ENCODE results near the gene SMYD2.

Gene SMYD2

DNA sequence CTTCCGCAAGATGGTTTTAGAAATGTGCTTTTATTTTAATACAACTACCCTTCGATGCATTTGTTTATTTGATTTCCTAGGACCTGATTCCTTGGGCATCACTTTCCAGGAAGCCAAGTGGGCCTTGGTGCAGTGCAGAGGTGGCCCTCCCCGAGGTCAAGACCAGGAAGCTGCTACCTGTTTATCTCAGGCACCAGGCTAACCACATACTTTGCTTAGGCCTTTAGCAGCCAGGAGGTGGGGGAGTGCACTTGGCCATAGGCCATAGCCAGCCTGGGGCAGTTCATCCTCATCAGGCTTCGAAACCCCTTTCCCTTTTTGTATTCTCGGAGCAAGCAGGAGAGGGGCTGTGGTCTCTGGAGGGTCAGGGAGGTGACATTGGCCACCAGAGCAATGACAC is 45.4 kb downstream of the SMYD2 start:
- H3K4me1 ChIP-seq (ENCODE audit: insufficient read depth, low read length) = 0 out of 2 replicates have a peak, but pooled peaks cover 3% of the 10 kb centered on the region
- no peaks in the 10 kb centered on the region for H3K9me3 ChIP-seq (ENCODE audit: insufficient read depth, low read depth, low read length)
- no peak overlapping the region for H3K27ac ChIP-seq (ENCODE audit: low read length)
- no peak overlapping the region for H3K9ac ChIP-seq (ENCODE audit: low read depth, low read length)
- no peak overlapping the region for H3K4me3 ChIP-seq (ENCODE audit: low read length)
- H3K36me3 ChIP-seq (ENCODE audit: insufficient read depth, low read depth, low read length) = no peaks in the 10 kb centered on the region; the same call in 1 of the 2 replicates
- no peaks in the 10 kb centered on the region for H3K27me3 ChIP-seq (ENCODE audit: insufficient read depth, low read length)

- no peak overlapping the region for H3K9ac ChIP-seq (ENCODE audit: low read depth, low read length)
- H3K27ac ChIP-seq (ENCODE audit: low read length) = no peak overlapping the region
- H3K9me3 ChIP-seq (ENCODE audit: insufficient read depth, low read depth, low read length) = no peaks in the 10 kb centered on the region
- no peak overlapping the region for H3K4me3 ChIP-seq (ENCODE audit: low read length)
- H3K4me1 ChIP-seq (ENCODE audit: insufficient read depth, low read length) = no peaks in the 10 kb centered on the region
- H3K27me3 ChIP-seq (ENCODE audit: insufficient read depth, low read length) = no peaks in the 10 kb centered on the region
- H3K36me3 ChIP-seq (ENCODE audit: insufficient read depth, low read depth, low read length) = no peaks in the 10 kb centered on the region; the same call in 1 of the 2 replicates
Observed at GRCh38 chr1:214327514-214327913, 46.6 kb downstream of the SMYD2 start.

DNA sequence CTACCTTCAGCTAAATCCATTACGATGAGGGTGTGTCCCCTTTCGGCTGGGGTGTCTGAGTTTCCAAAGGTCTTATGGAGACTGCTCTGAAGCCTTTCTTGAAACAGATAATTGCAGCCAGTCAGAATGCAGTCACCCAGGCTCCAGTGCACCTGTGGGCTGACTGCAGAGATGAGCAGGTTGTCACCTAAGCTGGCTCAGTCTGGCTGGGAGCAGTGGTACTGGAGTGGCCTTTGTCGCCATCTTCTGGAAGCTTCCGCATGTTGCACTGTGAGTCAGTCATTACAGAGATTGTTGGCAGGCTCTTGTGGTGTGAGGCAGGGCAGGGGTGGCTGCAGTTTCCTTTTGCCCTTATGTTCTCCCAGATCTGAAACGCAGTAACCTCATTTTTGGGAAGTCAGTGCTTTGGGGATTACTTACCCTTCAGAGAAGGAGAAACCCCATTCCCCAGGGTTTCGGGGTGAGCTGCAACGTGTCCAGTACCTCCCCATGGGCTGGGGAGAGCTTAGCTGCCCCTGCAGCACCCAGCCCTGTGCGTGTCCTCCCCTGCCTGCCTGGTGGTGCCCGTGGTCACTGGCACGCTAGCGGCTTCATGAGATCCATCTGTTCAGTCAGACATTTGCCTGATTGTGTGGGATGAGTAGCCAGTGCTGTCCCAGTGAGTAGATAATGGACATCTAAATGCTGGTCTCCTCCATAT is 48.0 kb downstream of the SMYD2 start:
- no peaks in the 10 kb centered on the region; the same call in 1 of the 2 replicates for H3K4me1 ChIP-seq (ENCODE audit: insufficient read depth, low read length)
- no peaks in the 10 kb centered on the region; the same call in 1 of the 2 replicates for H3K36me3 ChIP-seq (ENCODE audit: insufficient read depth, low read depth, low read length)
- H3K27ac ChIP-seq (ENCODE audit: low read length) = no peak overlapping the region
- H3K9ac ChIP-seq (ENCODE audit: low read depth, low read length) = no peak overlapping the region
- H3K27me3 ChIP-seq (ENCODE audit: insufficient read depth, low read length) = no peaks in the 10 kb centered on the region
- no peaks in the 10 kb centered on the region for H3K9me3 ChIP-seq (ENCODE audit: insufficient read depth, low read depth, low read length)
- no peak overlapping the region for H3K4me3 ChIP-seq (ENCODE audit: low read length)

DNA sequence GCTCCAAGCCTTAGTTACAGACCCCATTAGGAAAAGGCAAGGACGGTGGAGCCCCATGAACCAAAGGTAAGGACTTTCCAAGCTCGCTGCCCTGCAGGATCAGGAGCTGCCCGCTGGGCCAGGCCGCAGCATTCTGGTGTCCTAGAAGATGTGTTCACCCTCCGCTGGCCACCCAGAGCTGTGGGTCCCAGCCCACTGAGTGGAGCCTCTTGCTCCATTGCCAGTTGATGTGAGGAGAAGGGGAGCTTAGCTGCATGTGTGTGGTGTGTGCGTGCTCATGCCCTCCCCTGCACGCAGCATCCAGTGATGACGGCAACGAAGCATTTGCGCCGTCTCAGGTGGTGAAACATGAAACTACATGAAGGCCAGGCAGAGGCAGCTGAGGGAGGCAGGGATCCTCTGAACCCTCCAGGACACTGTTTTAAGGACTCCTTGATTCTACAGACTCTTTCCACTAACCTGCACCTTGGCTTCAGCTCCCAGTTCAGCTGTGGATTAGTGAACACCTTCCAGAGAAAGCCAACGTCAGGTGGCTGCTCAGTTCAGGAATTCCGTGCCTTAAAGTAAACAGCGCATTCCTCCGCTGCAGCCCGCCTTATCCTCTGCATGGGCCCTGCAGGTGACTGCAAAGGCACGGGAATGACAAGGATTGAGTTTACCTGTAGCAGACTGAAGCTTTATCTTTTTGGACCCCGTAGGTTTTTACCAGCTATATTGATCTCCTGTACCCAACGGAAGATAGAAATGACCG is 48.7 kb downstream of the SMYD2 start:
- H3K4me3 ChIP-seq (ENCODE audit: low read length) = no peak overlapping the region
- H3K9ac ChIP-seq (ENCODE audit: low read depth, low read length) = no peak overlapping the region
- peaks cover 3% of the 10 kb centered on the region; the same call in 1 of the 2 replicates for H3K4me1 ChIP-seq (ENCODE audit: insufficient read depth, low read length)
- no peaks in the 10 kb centered on the region for H3K9me3 ChIP-seq (ENCODE audit: insufficient read depth, low read depth, low read length)
- H3K27me3 ChIP-seq (ENCODE audit: insufficient read depth, low read length) = no peaks in the 10 kb centered on the region
- no peak overlapping the region for H3K27ac ChIP-seq (ENCODE audit: low read length)
- H3K36me3 ChIP-seq (ENCODE audit: insufficient read depth, low read depth, low read length) = no peaks in the 10 kb centered on the region; the same call in 1 of the 2 replicates

GRCh38 chr1:214330222-214330621 is 49.3 kb downstream of the SMYD2 start:
- Histone ChIP-seq H3K9me3 (ENCODE audit: insufficient read depth, low read depth, low read length) (no peaks in the 10 kb centered on the region), H3K27me3 (ENCODE audit: insufficient read depth, low read length) (no peaks in the 10 kb centered on the region), H3K9ac (ENCODE audit: low read depth, low read length) (no peak overlapping the region), H3K36me3 (ENCODE audit: insufficient read depth, low read depth, low read length) (no peaks in the 10 kb centered on the region; the same call in 1 of the 2 replicates), H3K4me1 (ENCODE audit: insufficient read depth, low read length) (peaks cover 3% of the 10 kb centered on the region; the same call in 1 of the 2 replicates), H3K27ac (ENCODE audit: low read length) (no peak overlapping the region), H3K4me3 (ENCODE audit: low read length) (no peak overlapping the region)

DNA sequence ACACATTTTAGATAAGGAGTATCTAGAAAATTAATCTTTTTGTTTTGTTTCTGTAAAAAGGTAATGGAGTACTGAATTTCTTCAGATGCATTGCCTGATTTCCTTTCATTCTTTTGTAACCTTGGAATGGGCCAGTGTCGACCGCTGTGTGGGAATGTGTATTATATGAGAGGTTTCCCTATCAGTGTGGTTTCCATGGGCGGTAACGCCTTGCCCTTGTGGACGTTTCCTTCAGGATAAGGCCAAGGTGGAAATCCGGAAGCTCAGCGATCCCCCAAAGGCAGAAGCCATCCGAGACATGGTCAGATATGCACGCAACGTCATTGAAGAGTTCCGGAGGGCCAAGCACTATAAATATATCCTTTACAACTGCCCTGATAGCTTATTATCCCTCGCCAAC is 49.8 kb downstream of the SMYD2 start:
- no peaks in the 10 kb centered on the region; the same call in 1 of the 2 replicates for H3K36me3 ChIP-seq (ENCODE audit: insufficient read depth, low read depth, low read length)
- H3K27me3 ChIP-seq (ENCODE audit: insufficient read depth, low read length) = no peaks in the 10 kb centered on the region
- peaks cover 3% of the 10 kb centered on the region; the same call in 1 of the 2 replicates for H3K4me1 ChIP-seq (ENCODE audit: insufficient read depth, low read length)
- H3K9me3 ChIP-seq (ENCODE audit: insufficient read depth, low read depth, low read length) = no peaks in the 10 kb centered on the region
- H3K27ac ChIP-seq (ENCODE audit: low read length) = no peak overlapping the region
- no peak overlapping the region for H3K9ac ChIP-seq (ENCODE audit: low read depth, low read length)
- H3K4me3 ChIP-seq (ENCODE audit: low read length) = no peak overlapping the region

DNA sequence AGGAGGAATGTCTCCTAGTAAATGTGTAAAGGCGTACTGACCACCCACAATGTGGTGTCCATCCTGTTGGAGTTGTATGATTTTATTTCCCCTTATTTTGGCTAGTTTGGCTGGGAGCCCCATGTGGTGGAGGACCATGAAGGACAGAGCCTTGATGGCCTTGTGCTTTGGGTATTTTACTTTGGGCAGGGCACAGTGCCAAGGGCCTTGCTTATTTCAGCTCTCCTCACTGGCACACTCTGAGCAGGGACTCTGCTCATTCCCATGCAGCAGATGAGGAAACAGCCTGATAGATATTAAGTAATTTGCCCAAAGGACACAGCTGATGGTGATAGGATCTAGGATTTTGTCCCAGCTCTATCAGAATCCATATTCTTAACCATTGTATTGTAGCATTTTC is 50.2 kb downstream of the SMYD2 start:
- no peak overlapping the region for H3K4me3 ChIP-seq (ENCODE audit: low read length)
- no peaks in the 10 kb centered on the region; the same call in 1 of the 2 replicates for H3K36me3 ChIP-seq (ENCODE audit: insufficient read depth, low read depth, low read length)
- H3K27me3 ChIP-seq (ENCODE audit: insufficient read depth, low read length) = no peaks in the 10 kb centered on the region
- H3K27ac ChIP-seq (ENCODE audit: low read length) = no peak overlapping the region
- H3K9me3 ChIP-seq (ENCODE audit: insufficient read depth, low read depth, low read length) = no peaks in the 10 kb centered on the region
- H3K4me1 ChIP-seq (ENCODE audit: insufficient read depth, low read length) = peaks cover 3% of the 10 kb centered on the region; the same call in 1 of the 2 replicates
- H3K9ac ChIP-seq (ENCODE audit: low read depth, low read length) = no peak overlapping the region

GRCh38 chr1:214331827-214332423 is 51.0 kb downstream of the SMYD2 start:
- Histone ChIP-seq H3K36me3 (ENCODE audit: insufficient read depth, low read depth, low read length) (no peaks in the 10 kb centered on the region; the same call in 1 of the 2 replicates), H3K9me3 (ENCODE audit: insufficient read depth, low read depth, low read length) (no peaks in the 10 kb centered on the region), H3K27ac (ENCODE audit: low read length) (no peak overlapping the region), H3K4me1 (ENCODE audit: insufficient read depth, low read length) (peaks cover 3% of the 10 kb centered on the region; the same call in 1 of the 2 replicates), H3K9ac (ENCODE audit: low read depth, low read length) (no peak overlapping the region), H3K4me3 (ENCODE audit: low read length) (no peak overlapping the region), H3K27me3 (ENCODE audit: insufficient read depth, low read length) (no peaks in the 10 kb centered on the region)

DNA sequence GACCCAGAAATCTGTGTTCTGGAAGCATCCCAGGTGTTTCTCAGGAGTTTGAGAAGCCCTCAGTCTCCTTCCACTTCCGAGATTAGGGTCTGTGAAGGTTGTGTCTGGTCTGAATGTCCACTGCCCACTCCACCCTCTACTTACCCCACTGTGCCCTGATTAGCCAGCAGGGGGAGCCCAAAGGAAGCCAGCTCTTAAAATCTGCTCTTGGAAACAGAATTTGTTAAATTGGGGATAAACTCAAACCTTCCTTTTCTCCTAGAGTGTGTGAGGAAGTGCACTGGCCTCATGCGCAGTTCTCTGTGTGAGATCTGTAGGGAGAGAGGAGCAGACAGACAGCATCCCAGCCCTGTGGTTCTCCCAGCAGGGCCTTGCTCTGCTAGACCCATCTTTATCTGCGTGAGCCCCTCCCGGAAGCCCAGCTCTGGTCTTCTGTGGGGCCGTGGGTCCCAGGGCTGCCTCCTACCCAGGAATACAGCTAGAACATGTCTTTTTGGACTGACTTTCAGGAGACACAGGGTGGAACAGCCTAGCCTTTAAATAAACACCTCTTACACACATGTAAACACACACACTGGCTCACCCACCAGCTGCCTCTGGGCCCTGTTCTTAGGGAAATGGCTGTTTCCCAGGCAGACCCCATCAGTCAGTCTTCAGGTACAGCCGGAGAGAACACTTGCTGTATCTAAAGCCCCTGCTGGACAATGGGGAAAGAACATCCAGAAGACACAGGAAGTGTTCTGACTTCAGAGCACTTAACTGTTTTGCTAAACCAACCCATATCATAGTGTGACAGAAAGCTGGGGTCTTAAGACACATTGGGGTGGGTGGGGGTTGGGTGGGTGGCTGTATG is 52.2 kb downstream of the SMYD2 start:
- H3K9ac ChIP-seq (ENCODE audit: low read depth, low read length) = no peak overlapping the region; the same call in 1 of the 2 replicates
- H3K27me3 ChIP-seq (ENCODE audit: insufficient read depth, low read length) = no peaks in the 10 kb centered on the region
- no peak overlapping the region for H3K4me3 ChIP-seq (ENCODE audit: low read length)
- no peaks in the 10 kb centered on the region; the same call in 1 of the 2 replicates for H3K36me3 ChIP-seq (ENCODE audit: insufficient read depth, low read depth, low read length)
- H3K4me1 ChIP-seq (ENCODE audit: insufficient read depth, low read length) = peaks cover 11% of the 10 kb centered on the region; the same call in 1 of the 2 replicates
- no peak overlapping the region for H3K27ac ChIP-seq (ENCODE audit: low read length)
- no peaks in the 10 kb centered on the region for H3K9me3 ChIP-seq (ENCODE audit: insufficient read depth, low read depth, low read length)

DNA sequence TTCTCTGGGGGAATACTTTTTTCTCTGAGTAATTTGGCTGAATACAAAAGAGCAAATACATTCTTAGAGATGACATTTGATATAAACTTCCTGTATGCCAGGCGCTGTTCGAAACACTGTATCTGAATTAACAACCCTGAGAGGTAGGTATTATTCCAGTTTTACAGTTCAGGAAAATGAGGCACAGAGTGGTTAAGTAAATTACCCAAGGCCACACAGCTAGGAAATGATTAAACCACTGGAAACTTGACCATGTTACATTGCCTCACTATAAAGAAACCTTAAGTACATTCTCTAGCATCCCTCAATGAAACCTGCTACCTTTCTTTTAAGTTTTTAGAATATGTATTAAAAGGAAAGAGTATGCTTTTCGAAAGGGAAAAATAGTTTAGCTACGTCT is 54.6 kb downstream of the SMYD2 start:
- H3K27ac ChIP-seq (ENCODE audit: low read length) = no peak overlapping the region
- no peak overlapping the region for H3K9ac ChIP-seq (ENCODE audit: low read depth, low read length)
- H3K4me3 ChIP-seq (ENCODE audit: low read length) = no peak overlapping the region
- peaks cover 14% of the 10 kb centered on the region; the same call in 1 of the 2 replicates for H3K4me1 ChIP-seq (ENCODE audit: insufficient read depth, low read length)
- no peaks in the 10 kb centered on the region for H3K9me3 ChIP-seq (ENCODE audit: insufficient read depth, low read depth, low read length)
- H3K27me3 ChIP-seq (ENCODE audit: insufficient read depth, low read length) = no peaks in the 10 kb centered on the region
- H3K36me3 ChIP-seq (ENCODE audit: insufficient read depth, low read depth, low read length) = no peaks in the 10 kb centered on the region; the same call in 1 of the 2 replicates

- Histone ChIP-seq H3K27me3 (ENCODE audit: insufficient read depth, low read length) (no peaks in the 10 kb centered on the region), H3K9me3 (ENCODE audit: insufficient read depth, low read depth, low read length) (no peaks in the 10 kb centered on the region), H3K9ac (ENCODE audit: low read depth, low read length) (no peak overlapping the region), H3K36me3 (ENCODE audit: insufficient read depth, low read depth, low read length) (no peaks in the 10 kb centered on the region; the same call in 1 of the 2 replicates), H3K27ac (ENCODE audit: low read length) (no peak overlapping the region), H3K4me3 (ENCODE audit: low read length) (no peak overlapping the region), H3K4me1 (ENCODE audit: insufficient read depth, low read length) (peaks cover 14% of the 10 kb centered on the region; the same call in 1 of the 2 replicates)
Observed at GRCh38 chr1:214337015-214337414, 56.1 kb downstream of the SMYD2 start.

All from iPS-20b (cell line).